ENCODE measurements around the gene KAZN.

Gene KAZN

DNA sequence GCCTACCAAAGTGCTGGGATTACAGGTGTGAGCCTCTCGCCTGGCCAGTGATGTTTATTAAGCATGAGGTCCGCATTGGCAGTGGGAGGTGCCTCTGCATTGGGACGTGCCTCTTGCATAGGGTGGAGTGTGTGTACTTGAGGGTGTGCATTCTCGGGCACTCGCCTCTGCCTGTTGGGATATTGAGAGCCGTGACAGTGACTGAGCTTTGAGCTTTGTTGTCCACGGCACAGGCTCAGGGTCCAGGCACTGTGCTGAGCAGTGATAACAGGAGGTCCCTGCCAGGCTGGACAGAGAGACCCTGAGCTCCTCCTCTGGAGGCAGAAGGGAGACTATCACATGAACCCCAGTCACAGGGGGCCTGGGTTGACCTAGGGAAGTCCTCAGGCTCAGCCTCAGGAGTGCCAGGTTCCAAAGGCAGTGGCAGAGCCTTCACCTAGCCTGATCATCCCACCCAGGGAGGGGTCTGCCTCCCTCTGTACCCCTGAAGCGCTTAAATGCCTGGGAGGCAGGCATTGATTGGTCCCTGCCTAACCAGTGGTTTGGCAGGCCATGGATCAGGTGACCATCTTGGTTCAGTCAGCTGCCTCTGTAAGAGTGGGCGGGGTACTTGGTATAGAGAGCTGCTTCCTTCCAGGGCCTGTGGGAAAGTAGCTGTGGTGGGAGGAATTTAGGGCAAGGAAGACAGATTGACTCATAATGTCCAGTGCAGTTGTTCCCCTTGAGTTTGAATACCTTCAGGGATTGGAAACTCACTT, 341.2 kb downstream of the KAZN start:
- no peak for DNase-seq (ENCODE audit: low read depth)

DNA sequence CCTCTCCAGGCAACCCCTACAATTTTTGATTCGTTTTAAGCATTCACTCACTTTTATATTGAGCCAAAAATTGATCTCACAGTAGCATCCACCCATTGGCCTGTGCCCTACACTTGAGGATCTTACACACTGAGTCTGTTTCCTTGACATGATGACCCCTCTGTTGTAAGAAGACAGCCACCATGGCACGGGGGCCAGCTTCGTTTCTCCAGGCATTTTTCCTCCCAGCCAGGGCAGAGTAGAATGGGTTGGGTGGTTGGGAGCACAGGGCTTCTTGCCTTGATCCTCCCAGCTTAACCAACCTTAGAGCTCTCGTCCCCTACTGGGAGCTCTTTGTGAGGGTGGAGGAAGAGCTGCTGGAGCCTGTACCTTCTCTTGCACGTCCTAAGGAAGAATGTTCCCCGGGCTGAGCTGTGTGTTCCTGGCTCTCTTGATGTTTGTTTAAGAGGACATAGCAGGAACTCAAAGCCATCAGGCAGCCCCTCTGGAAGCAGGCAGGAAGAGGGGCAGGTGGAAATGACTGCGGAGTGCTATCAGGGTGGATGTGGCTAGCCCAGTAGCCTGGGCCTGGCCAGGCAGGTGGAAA, 341.9 kb downstream of the KAZN start:
- DNase-seq (ENCODE audit: low read depth), result no peak

DNA sequence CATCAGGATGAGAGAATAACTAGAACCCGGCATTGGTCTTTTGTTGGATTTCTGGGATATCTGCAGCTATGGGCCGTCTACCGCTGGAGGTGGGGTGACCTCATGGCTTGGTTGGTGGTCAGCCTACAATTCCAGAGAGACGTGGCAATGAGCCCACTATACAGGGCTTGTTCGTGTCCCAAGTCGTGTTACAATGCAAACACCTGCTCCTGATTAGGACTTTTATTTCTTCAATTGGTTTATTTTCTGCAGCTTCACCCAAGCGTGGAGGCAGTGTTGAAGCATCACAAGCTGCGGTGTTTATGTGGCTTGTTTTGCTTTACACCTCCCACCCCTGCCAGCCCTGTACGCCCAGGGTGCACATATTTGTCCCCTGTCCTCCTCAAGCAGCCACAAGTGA, 343.4 kb downstream of the KAZN start:
- DNase-seq (ENCODE audit: low read depth), result no peak

DNA sequence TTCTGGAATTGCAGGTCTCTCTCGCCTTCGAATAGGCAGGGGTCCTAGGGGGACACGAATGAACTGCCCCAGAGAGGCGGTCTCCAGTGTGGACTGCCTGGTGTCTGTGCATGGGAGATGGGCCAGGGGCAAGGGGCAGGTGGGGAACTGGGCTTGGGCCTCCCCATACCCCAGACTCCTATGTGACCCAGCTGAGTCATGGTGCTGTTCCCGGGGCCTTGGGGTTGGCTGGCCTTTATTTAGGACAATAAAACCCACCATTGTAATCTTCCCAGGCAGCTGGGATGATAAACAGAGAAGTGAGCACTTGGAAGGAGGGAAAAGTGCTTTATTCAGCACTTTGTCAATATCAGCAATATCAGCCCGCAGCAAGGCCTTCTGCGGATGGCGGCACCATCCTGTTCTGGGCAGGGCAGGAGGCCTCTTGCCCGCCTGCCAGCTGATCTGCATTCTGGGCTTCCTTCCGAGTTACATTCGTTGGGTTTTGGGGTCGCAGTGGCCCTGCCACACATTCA, 346.0 kb downstream of the KAZN start:
- DNase-seq (ENCODE audit: low read depth), result no peak

DNA sequence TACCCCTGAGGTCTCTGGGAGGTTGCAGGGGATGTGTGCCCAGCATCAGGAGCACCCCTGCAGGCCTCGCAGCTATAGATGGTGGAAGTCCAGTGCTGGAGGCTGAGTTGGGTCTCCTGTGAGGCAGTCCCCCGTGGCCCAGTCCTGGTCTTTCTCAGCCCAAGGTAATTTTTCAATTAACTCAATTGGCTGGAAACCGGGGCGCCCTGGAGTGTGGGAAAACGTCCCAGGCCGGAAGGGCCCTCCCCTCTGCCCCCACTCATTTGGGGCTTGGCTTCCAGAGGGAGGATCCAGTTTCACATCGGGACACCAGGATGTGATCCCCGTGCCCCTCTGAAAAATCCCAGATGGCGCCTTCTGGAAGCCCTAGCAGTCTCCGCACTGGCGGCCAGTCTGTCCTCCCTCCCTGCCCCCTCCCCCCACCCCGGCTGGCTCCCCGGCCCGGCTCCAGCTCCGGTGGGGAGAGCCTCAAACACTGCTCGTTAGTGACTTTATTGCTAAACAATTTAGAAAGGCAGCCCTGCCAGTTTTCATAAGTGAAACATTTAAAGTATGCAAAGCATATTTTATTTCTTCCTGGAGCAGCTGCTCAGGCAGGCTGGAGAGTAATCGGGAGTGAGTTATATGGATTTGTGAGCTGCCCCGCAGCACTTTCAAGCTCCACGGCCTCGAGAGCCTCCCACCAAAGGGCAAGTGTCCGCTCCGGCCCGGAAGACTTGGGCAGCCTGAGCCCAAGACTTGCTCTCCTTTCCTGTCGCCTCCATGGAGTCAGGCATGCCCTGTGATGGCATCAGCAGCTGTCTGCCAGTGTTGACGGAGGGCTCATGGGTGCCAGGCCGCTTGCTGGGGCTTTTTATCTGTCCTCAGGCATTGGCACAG, 346.9 kb downstream of the KAZN start:
- no peak for DNase-seq (ENCODE audit: low read depth)

DNA sequence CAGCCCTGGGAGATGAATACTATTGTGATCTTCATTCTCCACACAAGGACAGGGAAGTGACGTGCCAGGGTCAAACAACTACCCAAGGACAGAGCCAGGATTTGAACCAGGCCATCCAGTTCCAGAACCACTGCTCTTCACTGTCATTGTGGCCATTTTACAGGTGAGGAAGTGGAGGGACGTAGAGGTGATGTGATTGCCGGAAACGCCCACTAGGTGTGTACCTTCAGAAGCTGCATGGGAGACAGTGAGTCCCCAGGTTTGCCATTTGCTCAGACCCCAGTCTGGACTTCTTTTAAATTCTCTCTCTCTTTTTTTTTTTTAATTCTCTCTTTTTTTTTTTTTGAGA, 347.5 kb downstream of the KAZN start:
- no peak for DNase-seq (ENCODE audit: low read depth)

DNA sequence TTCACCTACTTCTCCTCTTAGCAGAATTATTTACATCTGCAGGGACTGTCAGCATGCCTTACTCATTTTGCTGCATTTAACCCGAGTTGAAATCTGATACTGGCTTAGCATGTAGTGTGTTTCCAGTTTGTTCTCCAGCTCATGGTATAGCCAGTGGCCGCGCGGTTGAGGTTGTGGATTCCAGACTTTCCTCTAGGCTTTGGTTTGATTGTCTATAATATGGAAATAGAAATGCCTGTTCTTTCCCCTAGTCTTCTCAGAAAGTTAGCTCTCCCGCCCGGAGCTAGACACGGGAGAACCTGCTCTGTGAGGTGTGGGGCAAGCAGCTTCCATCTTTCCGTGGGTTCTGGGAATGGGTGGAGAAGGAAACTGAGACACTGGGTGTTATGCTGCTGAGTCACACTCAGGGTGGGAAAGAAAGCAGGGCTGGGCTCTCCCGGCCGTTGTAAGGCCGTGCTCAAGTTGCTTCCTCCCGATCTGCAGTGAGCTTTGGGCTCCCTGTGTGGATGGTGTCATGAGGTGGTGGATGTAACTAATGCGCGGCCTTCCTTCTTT, 348.3 kb downstream of the KAZN start:
- no peak for DNase-seq (ENCODE audit: low read depth)

DNA sequence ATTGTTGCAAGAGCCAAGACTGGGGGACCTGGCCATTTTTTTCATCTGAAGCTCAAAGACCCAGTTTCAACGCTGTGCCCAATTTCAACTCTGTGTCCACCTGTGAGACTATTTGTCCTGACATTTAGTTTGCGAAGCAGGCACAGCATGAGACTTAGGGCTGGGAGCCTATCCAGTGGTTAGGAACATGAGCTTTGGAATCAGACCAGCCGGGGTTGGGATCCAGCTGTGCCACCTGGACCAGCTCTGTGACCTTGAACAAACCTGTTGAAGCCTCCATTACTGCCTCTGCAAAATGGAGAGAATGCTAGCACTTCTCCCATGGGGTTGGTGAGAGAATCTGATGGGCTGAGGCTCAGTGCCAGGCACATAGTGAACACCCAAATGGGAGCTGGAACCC, 348.9 kb downstream of the KAZN start:
- DNase-seq (ENCODE audit: low read depth), result no peak

DNA sequence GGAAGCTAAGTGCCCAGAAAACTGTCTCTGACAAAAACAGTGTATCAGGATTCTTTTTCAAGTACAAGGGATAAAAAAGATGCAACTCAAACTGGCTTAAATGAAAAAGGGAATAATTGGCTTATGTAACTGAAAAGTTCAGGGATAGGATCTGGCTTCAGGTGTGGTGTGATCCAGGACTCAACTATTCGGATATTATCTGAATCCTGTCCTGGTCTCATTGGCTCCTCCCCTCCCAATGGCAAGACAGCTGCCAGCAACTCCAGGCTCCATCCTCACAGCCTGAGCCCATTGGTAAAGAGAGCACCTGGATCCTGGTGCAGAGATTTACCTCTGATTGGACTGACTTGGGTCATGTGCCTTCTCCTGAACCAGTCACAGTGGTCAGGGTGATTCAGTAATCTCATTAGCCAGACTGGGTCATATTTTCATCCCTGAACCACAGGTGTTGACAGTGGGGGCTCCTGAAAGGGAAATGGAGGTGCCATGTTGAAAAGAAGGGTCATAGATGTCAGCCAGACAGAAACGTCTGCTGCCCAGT, 349.7 kb downstream of the KAZN start:
- no peak for DNase-seq (ENCODE audit: low read depth)

DNA sequence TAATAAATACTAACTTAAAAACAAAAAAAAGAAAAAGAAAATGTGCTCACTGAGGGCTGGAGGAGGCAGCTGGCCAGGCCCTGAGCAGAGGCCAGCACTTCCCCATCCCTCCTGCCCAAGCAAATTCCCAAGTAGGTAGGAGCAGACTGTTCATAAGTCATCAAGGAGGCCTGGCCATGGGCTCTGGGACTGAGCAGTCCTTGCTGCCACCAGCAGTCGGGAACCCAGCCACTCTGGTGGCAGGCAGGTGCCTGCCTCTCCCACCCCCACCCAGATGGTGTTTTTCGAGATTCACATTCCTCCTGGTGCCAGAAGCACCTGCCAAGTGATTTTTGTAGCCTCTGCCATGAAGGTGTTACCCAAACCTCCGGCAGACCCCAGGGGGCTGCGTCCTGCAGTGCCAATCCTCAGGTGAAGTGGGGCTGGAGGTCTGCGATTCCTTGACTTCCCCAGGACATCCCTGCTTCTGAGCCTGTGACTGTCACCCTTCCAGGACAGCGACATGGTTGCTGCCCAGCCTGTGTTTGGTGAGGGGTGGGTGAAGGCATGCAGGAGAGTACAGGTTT, 350.9 kb downstream of the KAZN start:
- DNase-seq (ENCODE audit: low read depth), result no peak

DNA sequence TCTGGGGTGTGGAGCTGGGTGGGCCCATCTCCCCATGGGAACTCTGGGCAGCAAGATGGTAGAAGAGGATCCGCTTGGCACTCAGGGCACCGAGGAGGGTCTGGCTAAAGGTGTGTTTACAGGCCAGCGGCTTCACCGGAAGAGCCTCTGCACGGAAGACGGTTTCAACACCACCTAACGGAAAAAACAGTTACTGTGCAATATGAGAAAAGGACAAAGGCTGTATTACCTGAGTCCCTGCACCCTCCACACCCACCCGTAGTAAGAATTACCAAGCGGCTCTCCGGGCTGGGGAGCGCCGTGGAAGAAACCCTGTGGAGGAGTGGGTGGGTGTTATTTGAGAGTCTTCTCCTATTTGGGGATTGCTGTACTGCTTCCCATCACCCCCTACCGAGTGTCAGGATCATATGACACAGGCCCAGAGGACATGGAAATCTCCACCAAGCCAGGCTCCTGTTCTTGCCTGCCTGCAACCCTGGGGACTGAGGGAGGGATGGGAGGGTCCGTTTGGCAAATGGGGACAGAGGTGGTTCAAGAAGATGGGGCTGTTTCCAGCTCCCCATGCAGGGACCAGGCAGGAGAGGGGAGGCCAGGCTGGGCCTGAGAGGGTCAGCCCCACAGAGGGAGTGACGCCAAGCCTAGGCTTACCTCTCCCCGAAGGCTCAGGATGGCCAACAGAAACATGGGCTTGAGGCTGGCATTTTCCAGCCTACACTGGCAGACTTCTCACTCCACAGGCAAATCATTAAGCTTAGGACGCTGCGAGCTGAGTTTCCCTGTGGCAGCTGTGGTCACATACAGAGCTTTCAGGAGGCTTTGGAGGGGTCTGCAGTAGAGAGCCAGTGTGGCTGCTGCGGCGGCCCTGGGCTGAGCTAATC, 351.6 kb downstream of the KAZN start:
- no peak for DNase-seq (ENCODE audit: low read depth)

DNA sequence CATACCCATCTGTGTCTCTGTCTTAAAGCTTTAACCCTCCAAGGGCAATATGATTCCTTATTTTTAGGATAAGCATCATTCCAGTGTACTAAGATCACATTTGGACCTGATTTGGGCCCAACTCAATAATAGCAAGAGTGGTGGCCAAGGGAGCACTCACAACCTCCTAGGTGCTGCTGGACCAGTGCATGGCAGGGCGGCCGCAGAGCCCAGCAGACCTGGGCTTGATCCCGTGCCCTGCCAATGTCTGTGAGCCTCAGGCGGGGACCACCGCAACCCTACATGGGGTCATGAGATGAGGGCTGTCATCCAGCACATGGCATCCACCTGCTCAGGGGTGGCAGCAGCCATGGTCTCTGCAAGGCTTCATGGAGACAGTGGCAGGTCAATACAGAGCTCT, 353.3 kb downstream of the KAZN start:
- DNase-seq (ENCODE audit: low read depth), result no peak

DNA sequence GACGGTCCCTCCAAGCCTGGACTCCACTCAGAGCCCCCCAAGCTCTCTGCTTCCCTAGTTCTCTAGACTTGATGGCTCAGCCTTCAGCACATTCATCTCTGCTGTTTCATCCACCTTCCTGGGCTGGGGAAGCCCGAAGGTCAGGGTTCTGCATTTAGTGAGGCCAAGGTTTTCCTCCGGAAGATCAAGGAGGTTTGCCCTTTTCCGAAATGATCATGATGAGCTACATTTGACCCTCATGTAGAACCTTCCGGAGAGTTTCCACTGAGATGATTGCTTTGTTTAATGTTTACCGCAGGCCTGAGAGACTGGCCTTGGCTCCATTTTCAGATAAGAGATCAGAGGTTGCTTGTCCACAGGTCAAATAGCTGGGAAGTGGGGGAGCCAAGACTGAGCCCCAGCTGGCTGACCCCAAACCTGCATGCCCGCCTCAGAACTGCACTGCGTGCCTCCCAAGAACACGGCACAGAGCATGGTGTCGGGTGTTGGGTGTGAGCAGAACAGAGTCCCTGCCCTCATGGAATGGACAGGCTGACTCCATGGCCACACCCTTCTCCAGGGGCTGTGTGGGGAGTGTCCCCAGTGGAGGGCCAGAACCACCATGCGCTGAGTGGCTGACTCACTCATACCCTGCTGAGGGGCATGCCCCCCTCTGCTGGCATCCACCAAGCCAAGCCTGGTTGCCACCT, 354.3 kb downstream of the KAZN start:
- no peak for DNase-seq (ENCODE audit: low read depth)

DNA sequence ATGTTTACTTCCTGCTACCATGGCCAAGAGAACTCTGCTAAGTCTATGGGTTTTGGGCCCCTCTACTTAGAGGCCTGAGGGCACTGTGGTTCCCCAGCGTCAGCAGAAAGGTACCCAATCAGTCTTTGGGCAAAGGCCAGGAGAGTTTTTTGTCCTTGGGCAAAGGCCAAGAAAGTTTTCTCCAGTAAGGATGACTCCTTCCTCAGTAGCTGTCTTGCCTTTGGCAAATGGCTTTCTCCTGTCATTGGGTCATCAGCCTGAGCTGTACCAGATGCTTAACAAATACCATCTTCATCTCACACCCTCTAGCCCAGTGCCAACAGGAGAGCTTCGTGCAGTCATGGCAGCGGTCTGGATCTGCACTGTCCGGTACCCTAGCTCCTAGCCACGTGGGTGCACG, 355.7 kb downstream of the KAZN start:
- DNase-seq (ENCODE audit: low read depth), result no peak

DNA sequence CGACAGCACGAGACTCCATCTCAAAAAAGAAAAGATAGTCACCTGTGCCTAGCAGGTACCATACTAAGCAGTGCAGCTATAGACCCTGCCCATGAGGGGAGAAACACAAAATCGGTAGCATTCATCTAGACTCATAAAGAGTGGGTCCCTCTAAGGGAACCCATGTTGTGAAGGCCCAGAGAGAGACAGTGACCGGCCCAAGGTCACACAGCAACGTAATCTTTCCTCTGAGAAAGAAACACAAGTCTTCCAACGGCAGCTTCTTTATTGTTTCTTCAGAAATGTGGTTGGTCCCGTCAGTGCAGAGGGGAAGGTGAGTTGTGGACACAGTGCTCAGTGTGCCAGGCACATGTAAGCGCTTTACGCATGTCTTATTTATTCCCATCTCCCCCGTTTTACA, 356.4 kb downstream of the KAZN start:
- DNase-seq (ENCODE audit: low read depth), result no peak

DNA sequence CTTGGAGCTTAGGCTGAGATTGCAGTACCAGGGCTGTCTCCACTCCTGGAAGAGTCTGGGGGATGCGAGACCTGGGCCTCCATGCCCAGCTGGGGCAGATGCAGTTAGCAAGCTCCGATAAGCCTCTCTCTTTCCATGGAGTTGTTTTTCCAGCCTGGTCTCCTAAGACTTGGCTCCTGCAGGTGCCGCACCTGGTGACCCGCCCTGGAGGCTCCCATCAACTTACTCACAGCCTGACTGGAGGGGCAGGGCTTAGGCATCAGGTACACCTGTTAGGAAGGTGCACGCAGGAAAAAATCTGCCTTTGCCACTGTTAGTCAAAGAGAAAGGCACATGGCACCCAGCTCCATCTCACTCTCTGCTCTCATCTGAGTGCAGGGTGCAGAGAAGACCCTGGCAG, 356.9 kb downstream of the KAZN start:
- no peak for DNase-seq (ENCODE audit: low read depth)

DNA sequence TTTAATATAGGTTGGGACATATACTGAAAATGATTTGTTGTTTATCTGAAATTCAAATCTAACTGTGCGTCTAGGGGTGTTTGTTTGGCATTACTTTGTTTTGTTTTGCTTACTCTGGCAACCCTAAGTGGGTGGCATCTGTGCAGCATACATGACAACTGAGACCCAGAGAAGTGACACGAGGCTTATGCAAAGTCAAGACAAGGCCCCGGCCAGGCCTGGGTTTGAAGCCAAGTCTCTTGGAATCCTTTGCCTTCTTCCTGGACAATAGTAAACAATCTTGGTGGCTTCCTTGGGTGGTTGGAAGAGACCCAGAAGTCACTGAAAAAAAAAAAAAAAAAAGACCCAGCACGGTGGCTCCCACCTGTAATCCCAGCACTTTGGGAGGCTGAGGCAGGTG, 357.5 kb downstream of the KAZN start:
- DNase-seq (ENCODE audit: low read depth), result no peak

DNA sequence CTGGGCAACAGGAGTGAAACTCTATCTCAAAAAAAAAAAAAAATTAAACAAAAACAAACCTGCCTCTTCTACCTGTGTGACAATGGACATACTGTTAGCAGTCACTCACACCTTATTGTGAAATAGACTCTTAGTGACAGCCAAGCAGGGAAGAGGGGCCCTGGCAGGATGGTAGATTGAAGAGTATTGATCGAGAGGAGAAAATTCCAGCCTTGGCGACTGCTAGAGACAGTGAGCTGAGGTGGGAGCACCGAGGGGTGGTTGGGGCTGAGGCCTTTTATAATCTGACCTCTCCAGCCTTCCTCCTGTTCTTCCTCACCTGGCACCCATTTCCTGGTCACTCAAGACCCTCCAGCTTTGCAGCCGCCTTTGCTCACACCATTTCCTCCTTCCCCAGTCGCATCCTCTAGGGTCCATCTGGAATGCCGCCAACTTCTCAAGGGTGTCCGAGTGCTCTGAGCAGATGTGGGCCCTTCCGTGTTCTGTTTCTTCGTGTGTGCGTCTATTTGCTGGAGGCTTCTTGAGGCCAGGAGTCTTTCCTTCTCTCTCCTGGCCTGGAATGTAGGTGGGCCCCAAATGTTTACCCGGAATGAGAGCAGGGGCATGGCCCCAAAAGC, 358.2 kb downstream of the KAZN start:
- no peak for DNase-seq (ENCODE audit: low read depth)

DNA sequence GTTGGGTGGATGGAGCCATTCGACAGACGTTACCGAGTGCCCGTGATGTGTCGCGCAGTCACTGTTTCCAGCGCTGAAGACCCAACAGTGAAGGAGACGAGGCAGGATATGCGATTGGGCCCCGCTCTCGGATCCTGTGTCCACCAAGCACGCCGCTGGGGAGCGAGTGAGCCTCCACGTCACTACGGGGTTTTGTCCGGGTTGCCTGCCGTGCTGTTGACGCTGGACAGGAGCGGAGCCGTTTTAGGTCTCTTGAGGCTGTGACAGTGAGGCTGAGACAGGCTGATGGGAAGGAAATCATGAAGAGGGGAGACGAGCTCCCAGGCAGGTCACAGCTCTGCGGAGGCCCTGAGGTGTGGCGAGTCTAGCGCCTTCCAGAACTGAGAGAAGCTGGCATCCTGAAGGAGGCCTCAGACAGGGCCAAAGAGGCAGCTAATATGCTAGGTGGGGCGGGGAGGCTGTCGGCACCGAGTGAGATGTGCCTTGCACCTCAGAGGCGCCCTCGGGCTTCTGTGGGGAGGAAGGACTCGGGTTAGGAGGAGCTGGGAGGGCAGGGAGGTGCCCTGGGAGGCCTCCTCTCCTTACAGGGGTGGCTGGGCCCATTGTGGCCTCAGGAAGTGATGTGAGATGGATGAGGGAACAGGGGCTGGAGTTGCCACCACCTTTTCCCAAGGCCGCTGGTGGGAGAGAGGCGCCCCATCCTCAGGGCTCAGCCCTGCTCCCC, 359.1 kb downstream of the KAZN start:
- no peak for DNase-seq (ENCODE audit: low read depth)

Measured in stimulated activated CD8-positive, alpha-beta memory T cell treated with anti-CD3 and anti-CD28 coated beads, Interleukin-12 subunit alpha, Interleukin-12 subunit beta, amount 100 ng/mL, for 4 hours (primary cell).